Measurements from ENCODE around the gene NAALADL2.

- TF ChIP-seq POLR2A (IDR thresholded peaks at IDR 0.05; ENCODE audit: low read depth, low read length): no peak
- TF ChIP-seq, protein P1, sequence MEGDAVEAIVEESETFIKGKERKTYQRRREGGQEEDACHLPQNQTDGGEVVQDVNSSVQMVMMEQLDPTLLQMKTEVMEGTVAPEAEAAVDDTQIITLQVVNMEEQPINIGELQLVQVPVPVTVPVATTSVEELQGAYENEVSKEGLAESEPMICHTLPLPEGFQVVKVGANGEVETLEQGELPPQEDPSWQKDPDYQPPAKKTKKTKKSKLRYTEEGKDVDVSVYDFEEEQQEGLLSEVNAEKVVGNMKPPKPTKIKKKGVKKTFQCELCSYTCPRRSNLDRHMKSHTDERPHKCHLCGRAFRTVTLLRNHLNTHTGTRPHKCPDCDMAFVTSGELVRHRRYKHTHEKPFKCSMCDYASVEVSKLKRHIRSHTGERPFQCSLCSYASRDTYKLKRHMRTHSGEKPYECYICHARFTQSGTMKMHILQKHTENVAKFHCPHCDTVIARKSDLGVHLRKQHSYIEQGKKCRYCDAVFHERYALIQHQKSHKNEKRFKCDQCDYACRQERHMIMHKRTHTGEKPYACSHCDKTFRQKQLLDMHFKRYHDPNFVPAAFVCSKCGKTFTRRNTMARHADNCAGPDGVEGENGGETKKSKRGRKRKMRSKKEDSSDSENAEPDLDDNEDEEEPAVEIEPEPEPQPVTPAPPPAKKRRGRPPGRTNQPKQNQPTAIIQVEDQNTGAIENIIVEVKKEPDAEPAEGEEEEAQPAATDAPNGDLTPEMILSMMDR (conservative IDR thresholded peaks at IDR 0.05; ENCODE audit: low read depth, low read length): no peak
- no peak for TF ChIP-seq CHD1 (IDR thresholded peaks at IDR 0.05; ENCODE audit: low read depth, low read length)
- no peak for TF ChIP-seq CEBPB (IDR thresholded peaks at IDR 0.05; ENCODE audit: low read depth, low read length)
- TF ChIP-seq MAFK (IDR thresholded peaks at IDR 0.05; ENCODE audit: low read depth, low read length): no peak
- no peak for TF ChIP-seq SMC3 (IDR thresholded peaks at IDR 0.05; ENCODE audit: low read depth, low read length)
- TF ChIP-seq FOS (IDR thresholded peaks at IDR 0.05; ENCODE audit: low read depth, low read length): no peak
- no peak for TF ChIP-seq RAD21 (IDR thresholded peaks at IDR 0.05; ENCODE audit: low read length)
- no peak for TF ChIP-seq RFX5 (IDR thresholded peaks at IDR 0.05; ENCODE audit: low read depth, low read length)
- TF ChIP-seq RCOR1 (IDR thresholded peaks at IDR 0.05; ENCODE audit: insufficient replicate concordance, low read length): no peak
- TF ChIP-seq, protein P2, sequence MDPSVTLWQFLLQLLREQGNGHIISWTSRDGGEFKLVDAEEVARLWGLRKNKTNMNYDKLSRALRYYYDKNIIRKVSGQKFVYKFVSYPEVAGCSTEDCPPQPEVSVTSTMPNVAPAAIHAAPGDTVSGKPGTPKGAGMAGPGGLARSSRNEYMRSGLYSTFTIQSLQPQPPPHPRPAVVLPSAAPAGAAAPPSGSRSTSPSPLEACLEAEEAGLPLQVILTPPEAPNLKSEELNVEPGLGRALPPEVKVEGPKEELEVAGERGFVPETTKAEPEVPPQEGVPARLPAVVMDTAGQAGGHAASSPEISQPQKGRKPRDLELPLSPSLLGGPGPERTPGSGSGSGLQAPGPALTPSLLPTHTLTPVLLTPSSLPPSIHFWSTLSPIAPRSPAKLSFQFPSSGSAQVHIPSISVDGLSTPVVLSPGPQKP (IDR thresholded peaks at IDR 0.05; ENCODE audit: borderline replicate concordance, low read depth, low read length): no peak
- TF ChIP-seq BHLHE40 (IDR thresholded peaks at IDR 0.05; ENCODE audit: low read depth, low read length): no peak
- no peak for TF ChIP-seq MAZ (IDR thresholded peaks at IDR 0.05; ENCODE audit: borderline replicate concordance, low read depth, low read length)
Observed at GRCh38 chr3:174960898-174961297, 101.8 kb downstream of the NAALADL2 start.

Measured in IMR-90 (cell line).